ENCODE results near the gene GNB1. TPM values are rescaled to one million over a fixed set of nuclear protein-coding genes. Genes with fewer than 3 reads are reported as not detected.
A peak's percentile ranks its signal among the peaks of the same experiment; 100 is the strongest.

GNB1 gene
- total RNA-seq, 1 experiment from 2014 or later = 44.0 TPM

DNA sequence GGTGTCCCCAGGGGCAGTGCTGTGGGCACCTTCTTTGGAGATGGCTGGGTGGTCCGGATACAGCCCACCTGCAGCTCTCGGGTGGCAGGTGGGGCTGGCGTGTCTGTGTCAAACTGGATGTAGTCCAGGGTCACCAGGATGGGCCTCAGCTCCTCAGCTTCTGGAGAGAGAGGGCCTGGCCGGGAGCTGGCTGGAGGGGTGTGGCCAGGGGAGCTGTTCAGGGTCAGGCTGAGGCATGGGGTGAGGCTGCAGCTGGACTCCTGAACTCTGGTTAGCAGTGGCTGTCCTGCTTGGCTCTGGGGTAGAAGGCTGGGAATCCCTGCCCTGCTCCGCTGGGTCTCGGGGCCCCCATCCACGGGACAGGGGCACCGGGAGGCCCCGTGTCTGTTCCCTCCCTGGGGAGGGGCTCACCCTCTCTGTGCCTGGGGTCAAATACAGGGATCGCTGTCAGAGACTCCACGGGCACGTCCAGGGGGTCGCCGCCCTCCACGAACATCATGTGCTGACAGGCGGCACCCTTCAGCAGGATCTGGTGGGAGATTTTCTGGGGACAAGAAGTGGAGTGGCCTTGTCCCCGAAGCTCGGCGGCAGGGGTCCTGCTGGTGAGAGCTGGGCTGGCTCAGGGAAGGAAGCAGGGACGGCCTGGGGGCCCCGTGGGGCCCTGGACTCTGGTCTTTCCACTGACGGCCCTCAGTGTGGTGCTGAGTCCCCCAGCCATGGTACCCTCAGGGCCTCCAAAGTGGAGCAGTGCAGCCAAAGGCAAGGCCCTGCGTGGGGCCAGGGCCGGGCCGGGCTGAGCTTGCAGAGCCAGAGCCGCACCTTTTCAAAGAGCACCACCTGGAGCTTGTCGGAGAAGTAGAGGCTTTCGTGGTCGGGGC is 32.3 kb upstream of the GNB1 start:
- DNase-seq (ENCODE audit: low spot score) = no peak

- DNase-seq (ENCODE audit: low spot score) = no peak
Measured at GRCh38 chr1:1922702-1922955, 31.7 kb upstream of the GNB1 start.

- DNase-seq (ENCODE audit: low spot score) = no peak
Measured at GRCh38 chr1:1921901-1922701, 31.2 kb upstream of the GNB1 start.

DNA sequence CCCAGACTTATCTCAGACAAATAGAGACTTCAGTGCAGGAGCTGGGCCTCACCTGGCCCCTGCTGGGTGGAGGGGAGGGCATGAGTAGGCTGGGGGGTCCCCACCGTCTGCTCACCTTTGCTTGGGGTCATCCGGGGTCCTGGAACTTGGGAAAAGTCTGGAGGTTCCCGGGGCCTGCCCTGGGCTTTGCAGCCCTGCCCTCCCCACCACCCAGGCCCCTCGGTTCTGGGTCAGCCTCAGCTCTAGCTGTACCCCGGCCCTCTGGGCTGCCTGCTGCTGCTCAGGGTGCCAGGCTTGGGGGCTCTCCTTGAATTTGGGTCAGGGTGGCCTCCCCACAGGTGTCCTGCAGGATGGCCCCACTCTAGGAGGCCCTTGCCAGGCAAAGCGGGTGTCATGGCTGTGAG is 30.6 kb upstream of the GNB1 start:
- DNase-seq (ENCODE audit: low spot score) = no peak

DNA sequence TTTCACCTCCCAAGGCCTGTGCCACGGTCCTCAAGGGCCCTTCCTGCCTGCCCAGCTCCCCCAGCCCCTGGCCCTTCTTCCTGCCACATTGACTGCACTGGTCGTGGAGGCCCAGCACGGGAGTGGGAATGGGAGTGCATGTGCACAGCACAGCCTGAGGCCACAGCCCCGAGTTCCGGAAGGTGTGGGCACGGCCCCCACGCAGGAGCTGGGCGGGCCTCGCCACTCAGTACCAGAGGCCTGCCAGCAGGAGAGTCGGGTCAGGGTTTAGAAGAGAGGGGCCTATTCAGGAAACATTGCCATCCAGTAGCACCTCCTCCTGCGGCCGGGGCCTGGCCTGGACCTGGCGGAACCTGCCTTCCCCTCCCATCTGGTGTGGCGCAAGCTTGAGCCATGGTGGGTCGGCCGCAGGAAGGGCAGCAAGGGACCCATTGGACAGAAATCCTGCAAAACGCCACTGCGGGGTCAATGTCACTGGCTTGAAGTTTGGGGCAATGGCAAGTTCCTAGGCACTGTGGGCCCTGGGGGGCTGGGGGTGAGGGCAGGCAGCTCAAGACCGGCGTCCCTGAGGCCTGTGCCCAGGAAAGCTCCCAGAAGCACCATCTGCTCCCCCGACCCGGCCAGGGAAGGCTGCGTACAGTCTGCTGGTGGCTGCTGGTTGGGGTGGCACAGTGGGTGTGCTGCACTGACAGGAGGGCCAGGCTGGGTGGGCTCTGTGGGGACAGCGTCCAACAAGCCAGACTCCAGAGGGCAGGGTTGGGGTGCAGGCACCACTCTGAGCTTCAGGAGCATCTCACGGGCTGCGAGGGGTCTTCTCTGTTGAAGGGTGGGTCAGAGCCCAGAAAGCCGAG is 29.9 kb upstream of the GNB1 start:
- DNase-seq (ENCODE audit: low spot score) = no peak

DNA sequence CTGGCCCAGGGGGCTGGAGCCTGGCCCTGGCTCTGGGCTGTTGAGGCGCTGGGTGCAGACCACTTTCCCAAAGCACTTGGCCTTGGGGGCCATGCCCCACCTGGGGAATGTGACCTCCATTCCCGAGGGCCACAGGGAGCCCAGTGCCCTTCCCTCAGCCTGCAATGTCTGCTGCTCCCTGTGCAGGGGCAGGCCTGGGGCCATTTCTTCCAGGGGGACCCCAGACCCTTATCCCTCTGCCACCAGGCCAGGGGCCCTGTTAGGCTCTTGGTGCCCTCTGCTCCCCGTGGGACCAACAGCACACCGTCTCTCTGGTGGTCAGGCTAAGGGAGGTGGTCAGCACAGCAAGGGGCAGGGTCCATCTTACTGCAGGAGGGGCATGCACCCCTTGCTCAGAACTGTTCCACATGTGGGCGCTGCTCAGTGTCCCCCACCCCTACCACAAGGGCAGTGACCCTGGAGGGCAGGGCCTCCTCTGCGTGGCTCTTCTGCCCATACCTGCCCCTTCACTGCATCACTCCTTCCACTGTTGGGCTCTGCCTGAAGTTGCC is 29.2 kb upstream of the GNB1 start:
- DNase-seq (ENCODE audit: low spot score) = no peak

DNA sequence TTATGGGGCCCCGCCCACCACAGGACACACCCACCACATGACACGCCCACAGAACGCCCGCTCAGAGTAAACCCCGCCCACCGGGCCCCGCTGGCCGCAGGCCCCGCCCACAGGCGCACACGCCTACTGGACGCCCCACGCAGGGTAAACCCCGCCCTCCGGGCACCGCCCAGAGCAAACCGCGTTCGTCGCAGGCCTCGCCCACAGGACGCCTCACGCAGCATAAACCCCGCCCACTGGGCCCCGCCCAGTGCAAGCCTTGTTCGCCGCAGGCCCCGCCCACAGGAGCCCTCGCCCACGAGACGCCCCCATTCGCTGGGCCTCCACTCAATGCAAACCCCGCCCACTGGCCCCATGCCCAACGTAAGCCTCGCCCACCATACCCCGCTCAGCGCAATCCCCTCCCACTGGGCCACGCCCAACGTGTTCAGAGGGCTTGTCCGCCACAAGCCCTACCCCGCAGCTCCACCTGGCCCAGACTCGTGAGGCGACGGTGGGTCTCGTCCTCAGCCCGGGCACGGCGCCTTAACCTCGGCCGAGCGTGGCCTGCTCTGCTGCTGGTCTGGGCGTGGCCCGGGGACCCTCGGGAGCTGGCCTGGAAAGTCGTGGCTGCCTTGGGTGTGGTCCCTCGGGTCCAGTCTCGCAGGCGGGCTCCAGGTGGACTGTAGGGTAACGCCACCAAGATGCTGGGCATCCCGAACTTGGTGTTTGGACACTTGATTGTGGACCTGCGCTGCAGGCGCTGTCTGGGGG is 28.6 kb upstream of the GNB1 start:
- peak; percentile 78 for DNase-seq (ENCODE audit: low spot score)

DNA sequence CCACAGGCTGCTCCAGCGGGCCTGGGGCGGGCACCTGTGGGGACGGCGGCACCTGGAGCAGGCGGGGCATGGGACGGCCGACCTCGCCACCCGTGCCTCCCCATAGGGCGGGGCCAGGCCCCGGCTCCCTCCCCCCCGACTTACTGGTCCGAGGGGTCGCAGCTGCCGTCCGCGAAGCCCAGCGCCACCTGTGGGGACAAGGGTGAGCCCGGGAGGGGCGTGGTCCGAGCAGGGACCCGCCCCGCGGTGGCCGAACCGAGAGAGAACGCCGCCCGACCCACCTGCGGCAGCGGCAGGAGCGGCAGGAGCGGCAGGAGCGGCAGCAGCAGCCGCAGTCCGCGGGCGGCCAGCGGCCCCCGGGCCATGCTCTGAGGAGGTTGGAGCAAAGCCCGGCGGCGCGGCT is 28.0 kb upstream of the GNB1 start, which contains the start of gene TMEM52:
TMEM52 (minus strand) TSS at position 379 of the 403 bp plus-strand sequence; CDS start at position 365, 14 bp downstream.
- DNase-seq (ENCODE audit: low spot score) = no peak

DNA sequence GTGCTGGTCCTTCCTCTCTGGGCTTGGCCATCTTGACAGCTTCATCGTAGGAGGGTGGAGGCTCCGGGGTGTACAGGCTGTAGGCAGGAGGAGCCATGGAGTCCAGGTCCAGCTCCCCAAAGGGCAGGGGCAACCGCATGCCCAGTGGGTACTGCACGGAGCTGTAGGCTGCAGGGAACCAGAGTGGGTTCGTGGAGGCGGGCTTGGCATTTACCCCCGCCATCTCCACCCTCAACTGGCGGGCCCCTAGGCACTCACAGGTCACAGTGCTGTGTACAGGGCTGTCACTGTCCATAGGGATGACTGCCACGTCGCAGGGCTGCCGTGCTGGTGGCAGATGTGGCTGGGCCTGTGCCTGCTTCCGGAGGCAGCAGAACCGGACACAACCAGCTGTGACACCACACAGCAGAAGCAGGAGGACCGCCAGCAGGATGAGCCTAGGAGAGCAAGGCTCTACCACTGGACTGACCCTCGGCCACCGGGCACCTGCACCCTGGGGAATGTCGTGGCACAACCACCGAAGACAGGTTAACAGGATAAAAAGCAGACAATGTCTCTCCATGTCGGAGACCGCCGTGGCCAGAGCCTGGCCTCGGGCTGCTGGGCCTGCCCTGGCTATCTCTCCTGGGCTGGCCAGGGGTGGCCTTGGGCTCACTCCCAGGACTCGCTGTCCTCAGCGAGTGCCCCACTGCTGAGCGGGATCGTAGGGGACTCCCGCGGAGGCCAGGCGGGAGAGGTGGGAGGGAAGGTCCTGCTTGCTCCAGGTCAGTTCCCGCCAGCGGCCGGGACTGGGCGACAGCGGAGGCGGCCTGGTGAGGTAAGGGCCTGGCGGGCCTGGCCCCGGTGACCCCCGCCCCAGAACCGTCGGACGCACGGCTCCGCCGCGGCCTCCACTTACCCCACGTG is 27.4 kb upstream of the GNB1 start:
- no peak for DNase-seq (ENCODE audit: low spot score)

DNA sequence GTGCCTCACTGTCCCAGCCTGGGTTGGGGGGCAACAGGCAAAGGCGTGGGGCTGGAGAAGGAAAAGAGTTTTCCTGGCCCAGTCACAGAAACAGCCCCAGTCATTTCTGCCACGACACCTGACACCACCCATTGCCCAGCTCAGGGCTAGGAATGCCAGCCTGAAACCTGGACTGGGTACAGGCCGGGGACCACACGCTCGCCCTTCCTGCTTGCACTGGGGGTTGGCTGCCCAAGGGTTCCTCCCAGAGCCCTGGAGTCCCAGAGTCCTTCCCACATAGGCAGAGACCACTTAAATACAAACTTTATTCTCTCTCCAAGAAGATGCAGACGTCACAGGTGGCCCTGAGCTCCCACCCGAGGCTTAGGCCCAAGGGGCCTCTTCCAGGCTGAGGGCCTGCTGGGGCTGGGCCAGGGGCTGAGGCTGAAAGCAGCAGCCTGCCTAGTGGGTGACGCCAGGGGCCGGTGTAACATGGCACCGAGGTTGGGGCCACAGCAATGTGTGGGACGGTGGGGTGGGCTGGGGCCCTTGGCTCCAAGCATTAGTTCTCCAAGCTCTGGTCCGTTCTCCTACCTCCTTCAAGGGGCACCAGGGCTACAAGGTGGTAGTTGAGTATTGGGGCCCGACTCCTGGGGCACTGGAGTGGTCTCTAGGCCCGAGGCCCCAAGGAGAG is 26.6 kb upstream of the GNB1 start:
- DNase-seq (ENCODE audit: low spot score) = no peak

DNA sequence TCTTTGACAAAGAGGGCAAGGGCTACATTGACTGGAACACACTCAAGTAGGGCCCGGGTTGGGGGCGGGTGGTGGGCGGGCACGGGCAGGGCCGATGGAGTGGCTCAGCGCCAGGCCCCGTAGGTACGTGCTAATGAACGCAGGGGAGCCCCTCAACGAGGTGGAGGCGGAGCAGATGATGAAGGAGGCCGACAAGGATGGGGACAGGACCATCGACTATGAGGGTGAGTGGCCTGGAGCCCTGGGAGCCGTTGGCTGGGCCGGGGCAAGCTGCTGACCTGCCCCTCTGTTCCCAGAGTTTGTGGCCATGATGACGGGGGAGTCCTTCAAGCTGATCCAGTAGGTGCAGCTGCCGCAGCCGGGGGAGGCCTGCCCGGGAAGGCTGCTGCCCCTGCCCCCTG is 26.0 kb upstream of the GNB1 start:
- DNase-seq (ENCODE audit: low spot score) = no peak

- DNase-seq (ENCODE audit: low spot score) = no peak
Measured at GRCh38 chr1:1915911-1916840, 25.3 kb upstream of the GNB1 start.

DNA sequence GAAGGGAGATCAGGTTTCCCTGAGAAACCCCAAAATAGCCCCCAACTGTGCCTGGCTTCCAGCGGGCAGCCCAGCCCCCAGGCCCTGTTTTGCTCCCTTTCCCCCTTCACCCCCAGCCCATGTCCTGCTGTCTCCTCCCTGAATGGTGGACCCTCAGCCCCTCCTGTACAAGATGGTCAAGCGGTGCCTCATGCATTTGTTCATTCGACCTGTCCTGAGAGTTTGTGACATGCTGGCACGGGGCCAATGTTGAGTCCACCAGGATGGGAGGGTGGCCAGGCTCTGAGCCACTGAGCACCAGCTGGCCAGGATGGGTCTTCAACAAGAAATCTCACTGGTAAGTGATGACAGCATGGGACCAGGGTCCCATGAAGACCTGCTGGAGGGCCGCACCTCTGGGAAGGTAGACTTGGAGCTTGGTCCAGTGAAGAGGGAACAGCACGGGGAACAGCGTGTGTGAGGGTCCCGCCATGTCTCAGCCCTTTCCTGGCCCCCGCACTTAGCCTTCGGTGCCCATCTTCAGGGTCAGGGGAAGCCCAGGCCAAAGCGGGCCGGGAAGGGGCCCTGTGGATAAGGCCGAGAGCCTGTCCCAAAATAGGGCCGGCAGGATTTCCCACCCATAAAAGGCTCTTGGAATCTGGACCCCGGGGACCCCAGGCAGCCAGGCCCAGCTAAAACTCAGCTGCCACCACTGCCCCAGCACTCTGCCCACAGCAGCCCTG is 24.2 kb upstream of the GNB1 start, which contains the start of gene CALML6:
CALML6 (plus strand) TSS at position 290 of the 722 bp plus-strand sequence; CDS start at position 311, 21 bp downstream.
- no peak for DNase-seq (ENCODE audit: low spot score)

GRCh38 chr1:1914101-1914970 is 23.4 kb upstream of the GNB1 start:
- DNase-seq (ENCODE audit: low spot score) = no peak

DNA sequence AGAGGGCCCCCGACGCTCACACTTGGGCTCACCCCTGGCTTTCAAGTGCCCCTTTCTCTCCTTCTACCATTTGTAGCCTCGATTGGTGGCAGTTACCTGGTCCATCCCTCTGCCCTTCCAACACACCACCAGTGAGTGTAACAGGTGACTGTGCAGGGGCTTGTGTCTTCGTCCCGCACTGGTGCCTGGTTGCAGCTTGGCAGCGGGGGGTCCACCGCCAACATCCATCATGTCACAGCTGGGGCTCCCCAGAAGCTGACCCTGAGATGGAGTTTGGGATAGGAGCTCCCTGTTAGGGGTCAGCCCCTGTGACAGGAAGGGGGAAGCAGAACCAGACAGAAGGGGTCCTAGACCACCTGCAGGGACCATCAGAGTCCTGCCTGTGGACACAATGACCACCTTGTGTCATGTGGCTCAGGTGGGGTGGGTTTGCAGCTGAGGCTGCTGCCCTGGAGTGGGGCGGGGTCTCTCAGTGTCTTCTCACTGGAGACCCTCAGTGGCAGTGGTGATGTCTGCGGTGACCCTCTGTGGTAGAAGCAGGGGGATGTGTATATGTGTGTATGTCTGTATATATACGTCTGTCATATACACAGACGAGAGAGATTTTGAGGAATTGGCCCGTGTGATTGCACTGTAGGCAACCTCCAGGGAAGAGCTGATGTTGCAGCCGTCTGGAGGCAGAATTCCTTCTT is 20.6 kb upstream of the GNB1 start:
- DNase-seq (ENCODE audit: low spot score) = no peak
